GM18861 (cell line): ENCODE data around the gene SUV39H1.

Experiments used
- ATAC-seq: cut with Tn5 transposase; IDR thresholded peaks from one replicate; pipeline ENCODE4 v1.9.1; 2021; ENCODE audit not compliant: unreplicated experiment

The SUV39H1 gene

DNA sequence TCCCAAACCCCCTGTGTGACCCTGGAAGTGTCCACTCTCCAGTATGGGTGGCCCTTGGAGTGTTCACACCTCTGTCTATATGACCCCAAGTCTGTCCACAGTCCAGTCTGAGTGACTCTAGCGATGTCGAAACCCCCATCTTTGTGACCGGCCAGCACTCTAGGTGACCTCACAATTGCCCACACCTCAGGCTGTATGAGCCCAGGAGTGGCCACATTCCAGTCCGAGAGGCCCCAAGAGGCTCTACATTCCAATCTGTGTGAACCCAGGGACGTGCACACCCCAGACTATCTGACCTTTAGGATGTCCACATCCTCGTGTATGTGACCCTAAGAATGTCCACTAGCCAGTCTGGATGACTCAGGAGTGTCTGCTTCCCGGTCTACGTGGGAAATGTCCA lies 57.7 kb downstream of the SUV39H1 start:
- no peak for ATAC-seq
